GM23338 (cell line): ENCODE measurements around the gene COP1. TPM values are rescaled to one million over a fixed set of nuclear protein-coding genes. Genes with fewer than 3 reads are reported as not detected.
A peak's percentile ranks its signal among the peaks of the same experiment; 100 is the strongest.

Experiments used
- ATAC-seq: fragments of 200-7000 bp; cut with Tn5 transposase; 3 replicates; pipeline ENCODE4 v1.9.1; 2020
- DNase-seq: peaks from one replicate; pipeline ENCODE4 v3.0.0-alpha.2; 2015; ENCODE audit warnings: low spot score
- H2AFZ ChIP-seq: fragments of 200-600 bp; sonication (generic); 2 replicates; pipeline ENCODE4 v1.8.0; 2016; ENCODE audit warnings: antibody characterized with exemption, mild to moderate bottlenecking, moderate library complexity
- H3F3A ChIP-seq: fragments of 200-600 bp; sonication (generic); replicated peaks from 2 replicates; pipeline ENCODE4 v1.8.0; 2017; ENCODE audit warnings: antibody characterized with exemption, mixed run types, low read depth
- H3K27ac ChIP-seq: fragments of 200-600 bp; sonication (generic); 2 replicates; pipeline ENCODE4 v1.6.1; 2016; ENCODE audit warnings: low read depth
- H3K27me3 ChIP-seq: fragments of 200-600 bp; sonication (generic); 2 replicates; pipeline ENCODE4 v1.8.0; 2016; ENCODE audit warnings: mild to moderate bottlenecking, mixed run types, moderate library complexity; ENCODE audit not compliant: insufficient read depth
- H3K36me3 ChIP-seq: fragments of 200-600 bp; sonication (generic); 2 replicates; pipeline ENCODE4 v1.8.0; 2016; ENCODE audit warnings: mild to moderate bottlenecking; ENCODE audit not compliant: insufficient read depth
- H3K4me1 ChIP-seq: fragments of 200-600 bp; sonication (generic); 2 replicates; pipeline ENCODE4 v1.8.0; 2016; ENCODE audit warnings: mild to moderate bottlenecking, moderate library complexity; ENCODE audit not compliant: insufficient read depth
- H3K4me2 ChIP-seq: fragments of 200-600 bp; sonication (generic); 2 replicates; pipeline ENCODE4 v1.7.1; 2017; ENCODE audit warnings: mixed run types
- H3K4me3 ChIP-seq: fragments of 200-600 bp; sonication (generic); 2 replicates; pipeline ENCODE4 v1.6.1; 2016; ENCODE audit warnings: mixed run types
- H3K79me2 ChIP-seq: fragments of 200-600 bp; sonication (generic); replicated peaks from 2 replicates; pipeline ENCODE4 v1.8.0; 2017; ENCODE audit warnings: mild to moderate bottlenecking; ENCODE audit not compliant: insufficient read depth
- H3K9me2 ChIP-seq: fragments of 200-600 bp; sonication (generic); 2 replicates; pipeline ENCODE4 v1.8.0; 2017; ENCODE audit not compliant: insufficient read depth
- H4K20me1 ChIP-seq: fragments of 200-600 bp; sonication (generic); replicated peaks from 2 replicates; pipeline ENCODE4 v1.8.0; 2017; ENCODE audit warnings: mild to moderate bottlenecking; ENCODE audit not compliant: insufficient read depth
- H3K27ac Mint-ChIP-seq: 2 replicates; pipeline ENCODE4 v1.8.0; 2020; ENCODE audit warnings: inconsistent platforms, mild to moderate bottlenecking, moderate library complexity, mixed read lengths
- H3K27me3 Mint-ChIP-seq: 3 replicates; pipeline ENCODE4 v1.8.0; 2022; ENCODE audit warnings: low read depth, mild to moderate bottlenecking, moderate library complexity, mixed read lengths, inconsistent platforms; ENCODE audit not compliant: insufficient read depth, poor library complexity
- H3K36me3 Mint-ChIP-seq: 3 replicates; pipeline ENCODE4 v1.8.0; 2021; ENCODE audit warnings: low read depth, mild to moderate bottlenecking, inconsistent platforms, moderate library complexity, mixed read lengths
- H3K4me1 Mint-ChIP-seq: 3 replicates; pipeline ENCODE4 v1.8.0; 2020; ENCODE audit warnings: mild to moderate bottlenecking, inconsistent platforms, mixed read lengths
- H3K4me3 Mint-ChIP-seq: 3 replicates; pipeline ENCODE4 v1.8.0; 2021; ENCODE audit warnings: moderate library complexity, mild to moderate bottlenecking, inconsistent platforms, mixed read lengths
- H3K9me3 Mint-ChIP-seq: 3 replicates; pipeline ENCODE4 v1.8.0; 2020; ENCODE audit warnings: moderate library complexity, mild to moderate bottlenecking, inconsistent platforms, mixed read lengths
- CREB1 ChIP-seq: fragments of 250-450 bp; sonication (Bioruptor Pico); IDR thresholded peaks from 2 replicates; pipeline ENCODE4 v1.5.0; 2020; ENCODE audit warnings: low read depth, mild to moderate bottlenecking, moderate library complexity
- ETS1 ChIP-seq: IDR thresholded peaks from 2 replicates; pipeline ENCODE4 v1.6.1; 2016; ENCODE audit warnings: antibody characterized with exemption
- EZH2 ChIP-seq: fragments of 200-600 bp; sonication (generic); IDR thresholded peaks from one replicate; pipeline ENCODE4 v1.8.0; 2017; ENCODE audit warnings: antibody characterized with exemption, mild to moderate bottlenecking, low read depth; ENCODE audit not compliant: unreplicated experiment
- EZH2phosphoT487 ChIP-seq: fragments of 200-600 bp; sonication (generic); IDR thresholded peaks from one replicate; pipeline ENCODE4 v1.8.1; 2018; ENCODE audit warnings: antibody characterized with exemption; ENCODE audit not compliant: unreplicated experiment
- JUNB ChIP-seq: IDR thresholded peaks from one replicate; pipeline ENCODE4 v1.6.1; 2016; ENCODE audit warnings: antibody characterized with exemption; ENCODE audit not compliant: unreplicated experiment
- POLR2AphosphoS5 ChIP-seq: IDR thresholded peaks from 2 replicates; pipeline ENCODE4 v1.6.1; 2016; ENCODE audit warnings: antibody characterized with exemption, low read depth
- REST ChIP-seq: IDR thresholded peaks from one replicate; pipeline ENCODE4 v1.6.1; 2018; ENCODE audit warnings: antibody characterized with exemption; ENCODE audit not compliant: unreplicated experiment
- ZNF462 ChIP-seq: fragments of 250-450 bp; sonication (Bioruptor Pico); IDR thresholded peaks from 2 replicates; pipeline ENCODE4 v1.5.0; 2020; ENCODE audit warnings: mild to moderate bottlenecking, moderate library complexity
- polyA plus RNA-seq: library from polyadenylated mRNA; unstranded; fragments of >200 nt; fragmentation: Nextera tagmentation; extraction: Ambion mirVana; gene quantifications from 2 replicates; pipeline ENCODE4 v1.2.1, GENCODE V29; 2016
- total RNA-seq: library from RNA; depleted of rRNA; stranded (reverse); fragments of >200 nt; shearing (Covaris generic); gene quantifications from 2 replicates; pipeline ENCODE4 v1.2.3, GENCODE V29; 2014

COP1 gene
- total and polyA plus RNA-seq, 2 experiments from 2014 or later: 54.0 to 54.9 TPM

- no peak for TF ChIP-seq ZNF462 (CRISPR knock-in tag)
- no peak for TF ChIP-seq REST
- TF ChIP-seq POLR2AphosphoS5: no peak
- no peak for TF ChIP-seq EZH2phosphoT487
- no peak for TF ChIP-seq EZH2
These were observed 37.8 kb upstream of the COP1 start (continued) for GRCh38 chr1:176244851-176245250.

- no peak overlapping the region for H3K4me3 Mint-ChIP-seq
- peaks cover 18% of the 10 kb centered on the region for H3K4me1 Mint-ChIP-seq
- no peak for TF ChIP-seq JUNB
- no peak for TF ChIP-seq CREB1 (CRISPR knock-in tag)
- TF ChIP-seq ETS1: no peak
These were observed 36.7 kb upstream of the COP1 start for GRCh38 chr1:176243746-176244145.

More at GRCh38 chr1:176243746-176244145, 36.7 kb upstream of the COP1 start:
- H4K20me1 ChIP-seq: no peaks in the 10 kb centered on the region
- H3F3A ChIP-seq: no peaks in the 10 kb centered on the region
- H3K4me1 ChIP-seq: no peaks in the 10 kb centered on the region
- no peak overlapping the region for H2AFZ ChIP-seq
- H3K27me3 ChIP-seq: no peaks in the 10 kb centered on the region
- Mint-ChIP-seq H3K36me3 (no peaks in the 10 kb centered on the region), H3K27ac (0 out of 2 replicates have a peak overlapping the region, but pooled peaks have one; percentile 6), H3K27me3 (peaks cover 2% of the 10 kb centered on the region), H3K9me3 (no peaks in the 10 kb centered on the region)
- no peak overlapping the region for H3K4me2 ChIP-seq
- H3K79me2 ChIP-seq: no peaks in the 10 kb centered on the region
- no peak overlapping the region for H3K27ac ChIP-seq
- H3K4me3 ChIP-seq: no peak overlapping the region
- DNase-seq: no peak
- H3K36me3 ChIP-seq: no peaks in the 10 kb centered on the region
- ATAC-seq: no peak
- H3K9me2 ChIP-seq: no peaks in the 10 kb centered on the region
